ENCODE data around the gene NCOA1.

The NCOA1 gene

GRCh38 chr2:24683408-24683807 is 192.4 kb downstream of the NCOA1 start:
- TF ChIP-seq, protein P1, sequence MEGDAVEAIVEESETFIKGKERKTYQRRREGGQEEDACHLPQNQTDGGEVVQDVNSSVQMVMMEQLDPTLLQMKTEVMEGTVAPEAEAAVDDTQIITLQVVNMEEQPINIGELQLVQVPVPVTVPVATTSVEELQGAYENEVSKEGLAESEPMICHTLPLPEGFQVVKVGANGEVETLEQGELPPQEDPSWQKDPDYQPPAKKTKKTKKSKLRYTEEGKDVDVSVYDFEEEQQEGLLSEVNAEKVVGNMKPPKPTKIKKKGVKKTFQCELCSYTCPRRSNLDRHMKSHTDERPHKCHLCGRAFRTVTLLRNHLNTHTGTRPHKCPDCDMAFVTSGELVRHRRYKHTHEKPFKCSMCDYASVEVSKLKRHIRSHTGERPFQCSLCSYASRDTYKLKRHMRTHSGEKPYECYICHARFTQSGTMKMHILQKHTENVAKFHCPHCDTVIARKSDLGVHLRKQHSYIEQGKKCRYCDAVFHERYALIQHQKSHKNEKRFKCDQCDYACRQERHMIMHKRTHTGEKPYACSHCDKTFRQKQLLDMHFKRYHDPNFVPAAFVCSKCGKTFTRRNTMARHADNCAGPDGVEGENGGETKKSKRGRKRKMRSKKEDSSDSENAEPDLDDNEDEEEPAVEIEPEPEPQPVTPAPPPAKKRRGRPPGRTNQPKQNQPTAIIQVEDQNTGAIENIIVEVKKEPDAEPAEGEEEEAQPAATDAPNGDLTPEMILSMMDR (IDR thresholded peaks at IDR 0.05; ENCODE audit: insufficient read depth, missing control alignments): no peak
- DNase-seq (ENCODE audit: insufficient read length, low spot score) (no peak), FAIRE-seq (no peak)

GRCh38 chr2:24690524-24690923 is 199.5 kb downstream of the NCOA1 start:
- FAIRE-seq (no peak), DNase-seq (ENCODE audit: insufficient read length, low spot score) (no peak)
- TF ChIP-seq, protein P1 (IDR thresholded peaks at IDR 0.05; ENCODE audit: insufficient read depth, missing control alignments): no peak

DNA sequence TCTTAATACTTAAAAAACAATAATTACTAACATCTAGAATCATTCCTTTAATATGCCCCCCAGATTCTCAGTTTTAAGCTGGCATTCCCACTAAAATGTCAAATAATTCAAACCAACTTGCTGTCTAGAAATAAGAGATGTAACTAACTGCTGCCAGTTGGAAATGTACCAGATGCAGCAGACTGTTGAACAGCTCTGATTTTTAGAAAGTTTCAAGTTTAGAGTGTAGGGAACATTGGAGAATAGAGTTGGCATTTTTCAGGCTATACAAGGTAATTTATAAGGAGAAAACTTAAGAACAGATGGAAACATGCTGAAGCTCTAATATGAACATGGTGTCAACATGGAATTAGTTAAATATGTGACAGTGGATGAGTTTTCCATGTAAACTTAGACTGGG is 200.8 kb downstream of the NCOA1 start:
- TF ChIP-seq, protein P1 (IDR thresholded peaks at IDR 0.05; ENCODE audit: insufficient read depth, missing control alignments): no peak
- no peak for FAIRE-seq

DNA sequence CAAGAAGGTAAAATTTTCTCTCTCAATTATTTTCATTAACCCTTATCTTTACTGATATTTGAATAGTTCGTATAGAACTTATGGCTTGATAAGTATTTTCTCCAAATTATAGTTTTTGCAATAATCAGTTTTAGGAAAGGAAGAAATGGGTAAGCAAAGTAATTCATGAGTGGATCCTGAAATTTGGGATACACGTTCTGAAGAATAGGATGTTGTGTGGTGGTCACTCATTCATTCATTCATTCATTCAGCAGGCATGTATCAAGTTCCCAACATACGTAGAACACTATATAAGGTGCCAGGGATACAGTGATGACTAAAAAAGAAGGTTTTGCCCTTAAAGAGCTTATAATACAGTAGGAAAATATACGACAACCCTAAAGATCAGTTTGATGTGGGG is 206.7 kb downstream of the NCOA1 start:
- TF ChIP-seq, protein P1 (IDR thresholded peaks at IDR 0.05; ENCODE audit: insufficient read depth, missing control alignments): no peak
- DNase-seq (ENCODE audit: insufficient read length, low spot score) (no peak), FAIRE-seq (no peak)

More for the DNA sequence above, 200.8 kb downstream of the NCOA1 start:
- no peak for DNase-seq (ENCODE audit: insufficient read length, low spot score)

DNA sequence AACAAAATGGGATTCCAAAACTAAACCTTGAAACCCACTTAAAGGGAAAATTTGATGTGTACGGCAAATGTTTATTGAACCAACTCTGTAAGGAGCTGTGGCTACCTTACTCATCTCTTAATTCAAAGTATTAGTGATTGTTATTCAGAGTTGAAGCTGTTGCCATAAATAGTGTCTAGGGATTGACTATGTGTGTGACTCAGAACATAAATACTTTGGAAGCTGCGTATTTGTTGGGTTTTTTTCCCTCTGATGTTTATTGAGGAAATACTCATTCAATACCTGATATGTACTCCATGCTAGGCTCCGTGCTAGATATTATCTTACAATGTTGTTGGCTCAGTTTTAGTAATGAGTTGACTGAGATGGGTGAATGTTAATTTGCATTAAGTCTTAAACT is 211.7 kb downstream of the NCOA1 start:
- FAIRE-seq: no peak
- DNase-seq (ENCODE audit: insufficient read length, low spot score): no peak
- TF ChIP-seq, protein P1 (IDR thresholded peaks at IDR 0.05; ENCODE audit: insufficient read depth, missing control alignments): no peak

DNA sequence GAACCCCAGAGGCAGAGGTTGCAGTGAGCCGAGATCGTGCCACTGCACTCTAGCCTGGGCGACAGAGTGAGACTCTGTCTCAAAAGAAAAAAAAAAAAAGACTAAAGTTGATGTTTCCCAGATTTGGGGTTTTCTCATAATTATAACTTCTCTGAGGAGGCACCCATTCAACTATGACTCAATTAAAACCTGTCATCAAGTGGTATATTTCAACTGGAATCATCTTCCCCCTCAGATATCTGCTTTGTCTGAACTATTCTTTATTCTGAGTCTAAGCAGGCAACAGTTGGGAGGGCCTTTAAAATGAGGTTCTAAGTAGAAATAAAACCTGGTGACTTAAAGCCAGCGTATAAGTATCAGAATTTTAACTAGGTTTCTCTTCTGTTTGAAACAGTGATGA is 213.6 kb downstream of the NCOA1 start:
- TF ChIP-seq, protein P1 (IDR thresholded peaks at IDR 0.05; ENCODE audit: insufficient read depth, missing control alignments): no peak
- FAIRE-seq (no peak), DNase-seq (ENCODE audit: insufficient read length, low spot score) (no peak)

- TF ChIP-seq, protein P1 (IDR thresholded peaks at IDR 0.05; ENCODE audit: insufficient read depth, missing control alignments): no peak
- FAIRE-seq (no peak), DNase-seq (ENCODE audit: insufficient read length, low spot score) (no peak)
These were observed 216.1 kb downstream of the NCOA1 start for GRCh38 chr2:24707143-24707542.

All from D721Med (cell line).